ENCODE results near the gene RRH.
"Not testable (repeated sequence)": the region's sequence is repeated elsewhere in the genome, so short reads cannot be mapped to it uniquely, and the experiment has no call there.

The RRH gene

GRCh38 chr4:109846395-109847098 lies 18.8 kb downstream of the RRH start:
- DNase-seq (ENCODE audit: low spot score) = no peak

GRCh38 chr4:109847896-109848442 lies 20.2 kb downstream of the RRH start, which contains the start of gene LRIT3:
Gene LRIT3, plus strand, starts transcription at chr4:109848107. Its CDS starts 95 bp downstream, at chr4:109848202.
- no peak for DNase-seq (ENCODE audit: low spot score)

GRCh38 chr4:109848501-109848900 lies 20.7 kb downstream of the RRH start:
- DNase-seq (ENCODE audit: low spot score) = no peak

- no peak for DNase-seq (ENCODE audit: low spot score)
These were observed 22.8 kb downstream of the RRH start for GRCh38 chr4:109850601-109851000.

- DNase-seq (ENCODE audit: low spot score) = not testable (repeated sequence)
These were observed 31.9 kb downstream of the RRH start for GRCh38 chr4:109859426-109860300.

- no peak for DNase-seq (ENCODE audit: low spot score)
These were observed 33.5 kb downstream of the RRH start for GRCh38 chr4:109861271-109861670.

- no peak for DNase-seq (ENCODE audit: low spot score)
These were observed 34.2 kb downstream of the RRH start for GRCh38 chr4:109861916-109862511.

- DNase-seq (ENCODE audit: low spot score) = no peak
These were observed 36.4 kb downstream of the RRH start for GRCh38 chr4:109864134-109864533.

GRCh38 chr4:109870061-109870460 lies 42.3 kb downstream of the RRH start:
- DNase-seq (ENCODE audit: low spot score) = no peak

GRCh38 chr4:109872065-109872464 lies 44.3 kb downstream of the RRH start:
- no peak for DNase-seq (ENCODE audit: low spot score)

GRCh38 chr4:109872950-109873656 lies 45.3 kb downstream of the RRH start:
- DNase-seq (ENCODE audit: low spot score) = no peak

GRCh38 chr4:109873791-109874514 lies 46.2 kb downstream of the RRH start:
- DNase-seq (ENCODE audit: low spot score) = no peak

- no peak for DNase-seq (ENCODE audit: low spot score)
These were observed 47.3 kb downstream of the RRH start for GRCh38 chr4:109875106-109875505.

GRCh38 chr4:109875553-109875952 lies 47.8 kb downstream of the RRH start:
- DNase-seq (ENCODE audit: low spot score) = not testable (repeated sequence)

GRCh38 chr4:109876634-109877265 lies 49.0 kb downstream of the RRH start:
- no peak for DNase-seq (ENCODE audit: low spot score)

- DNase-seq (ENCODE audit: low spot score) = no peak
These were observed 49.6 kb downstream of the RRH start for GRCh38 chr4:109877400-109877799.

GRCh38 chr4:109878355-109878754 lies 50.6 kb downstream of the RRH start:
- DNase-seq (ENCODE audit: low spot score) = no peak

GRCh38 chr4:109879081-109879480 lies 51.3 kb downstream of the RRH start:
- DNase-seq (ENCODE audit: low spot score) = no peak

- DNase-seq (ENCODE audit: low spot score) = no peak
These were observed 52.0 kb downstream of the RRH start for GRCh38 chr4:109879636-109880314.

GRCh38 chr4:109886303-109886702 lies 58.5 kb downstream of the RRH start:
- no peak for DNase-seq (ENCODE audit: low spot score)

Data from AG08395 (cell line).